Motor neuron (in vitro differentiated cells): Measurements from ENCODE around the gene SCNN1B. TPM values are rescaled to one million over a fixed set of nuclear protein-coding genes. Genes with fewer than 3 reads are reported as not detected.
A peak's percentile ranks its signal among the peaks of the same experiment; 100 is the strongest.

Experiments used
- ATAC-seq, 8 experiments: fragments of 200-7000 bp; cut with Tn5 transposase; replicated peaks in 6 of 8; 2 replicates each; pipeline ENCODE4 v1.8.0; 2021; ENCODE audit warnings: mild to moderate bottlenecking in 8 of 8, moderate library complexity in 8 of 8
- H3K27ac ChIP-seq, 2 donors: fragments of 250-450 bp; sonication (Bioruptor Pico); 2 replicates each; pipeline ENCODE4 v1.9.0; 2021; ENCODE audit warnings: antibody characterized with exemption in 2 of 2, mild to moderate bottlenecking in 2 of 2, moderate library complexity in 1 of 2
- H3K4me1 ChIP-seq, 2 donors: fragments of 250-450 bp; sonication (Bioruptor Pico); replicated peaks in 1 of 2; 2 replicates each; pipeline ENCODE4 v1.6.1; 2021; ENCODE audit warnings: antibody characterized with exemption in 2 of 2, mild to moderate bottlenecking in 2 of 2, moderate library complexity in 1 of 2
- H3K4me3 ChIP-seq, 5 donors: fragments of 250-450 bp; sonication (Bioruptor Pico); 2 replicates each; pipeline ENCODE4 v1.9.0; 2021; ENCODE audit warnings: antibody characterized with exemption in 5 of 5, mild to moderate bottlenecking in 5 of 5, moderate library complexity in 4 of 5
- WGBS, 10 experiments: fragments of 450-650 bp; shearing (Covaris generic); methylation state at CpG; one replicate each; pipeline ENCODE4 v1.0.0; 2022; 5-methylcytosine and 5-hydroxymethylcytosine counted together
- in situ Hi-C, 9 experiments: fragments of 400-800 bp; cut with MboI; loops; one replicate each; pipeline ENCODE4 v1.15.0; 2021; ENCODE audit warnings: low sequenced_read_pairs in 9 of 9, low pct_unique_long_range_greater_than_20kb in 2 of 9; ENCODE audit not compliant: unreplicated experiment in 9 of 9
- total RNA-seq, 8 experiments: library from RNA; unstranded; fragments of 300-600 nt; gene quantifications; 2 replicates each; pipeline versions ENCODE4 v1.2.3 to v1.2.4, GENCODE V29; 2022

The SCNN1B gene
- total RNA-seq, 8 experiments from 2014 or later = 0.25 to 0.85 (median 0.59) TPM; not detected in 4

- no peak overlapping the region for H3K27ac ChIP-seq
- H3K4me3 ChIP-seq = no peak overlapping the region
- ATAC-seq = no peak
- WGBS, 10 experiments = 46 to 100% (median 91%) methylated on average over 1 to 4 of the region's 4 CpGs; no CpG with 5 or more reads in 1 of the 10 experiments
- in situ Hi-C loops = no loop called here
- H3K4me1 ChIP-seq = peaks cover 0 to 2% of the 10 kb centered on the region in 2 donors
Observed at GRCh38 chr16:23276821-23277220, 25.3 kb upstream of the SCNN1B start.

GRCh38 chr16:23278031-23278430 lies 24.1 kb upstream of the SCNN1B start:
- ATAC-seq = no peak
- no peak overlapping the region for H3K27ac ChIP-seq
- no peak overlapping the region for H3K4me3 ChIP-seq
- 40 to 100% (median 76%) methylated on average over 1 to 2 of the region's 2 CpGs; no CpG with 5 or more reads in 4 of the 10 experiments for WGBS, 10 experiments
- in situ Hi-C loops = no loop called here
- peaks cover 0 to 2% of the 10 kb centered on the region in 2 donors for H3K4me1 ChIP-seq

GRCh38 chr16:23279721-23280153 lies 22.4 kb upstream of the SCNN1B start:
- 14 to 40% (median 24%) methylated on average over 1 to 9 of the region's 9 CpGs; no CpG with 5 or more reads in 1 of the 10 experiments for WGBS, 10 experiments
- in situ Hi-C loops = no loop called here
- peak; percentile 27 to 99 (median 78) for ATAC-seq
- no peak overlapping the region for H3K4me3 ChIP-seq
- no peak overlapping the region for H3K27ac ChIP-seq
- peaks cover 0 to 2% of the 10 kb centered on the region in 2 donors for H3K4me1 ChIP-seq

GRCh38 chr16:23280483-23280967 lies 21.6 kb upstream of the SCNN1B start:
- Histone ChIP-seq H3K4me1 (peaks cover 0 to 2% of the 10 kb centered on the region in 2 donors), H3K27ac (no peak overlapping the region), H3K4me3 (no peak overlapping the region)
- in situ Hi-C loops = no loop called here
- 0 to 80% (median 60%) methylated on average over 1 to 6 of the region's 6 CpGs; no CpG with 5 or more reads in 1 of the 10 experiments for WGBS, 10 experiments
- peak in 1 of 8 experiments; percentile 17 for ATAC-seq

GRCh38 chr16:23282568-23282967 lies 19.5 kb upstream of the SCNN1B start:
- WGBS, 10 experiments = 29 to 86% (median 60%) methylated on average over 1 of the region's 1 CpG; no CpG with 5 or more reads in 7 of the 10 experiments
- in situ Hi-C loops = no loop called here
- peak in 4 of 8 experiments; percentile 30 to 78 (median 60) for ATAC-seq

GRCh38 chr16:23283571-23283970 lies 18.5 kb upstream of the SCNN1B start:
- 25 to 100% (median 88%) methylated on average over 1 to 2 of the region's 2 CpGs for WGBS, 10 experiments
- in situ Hi-C loops = no loop called here
- no peak for ATAC-seq
- H3K4me3 ChIP-seq = no peak overlapping the region
- no peak overlapping the region for H3K27ac ChIP-seq
- peaks cover 0 to 2% of the 10 kb centered on the region in 2 donors for H3K4me1 ChIP-seq

More at GRCh38 chr16:23282568-23282967, 19.5 kb upstream of the SCNN1B start:
- Histone ChIP-seq H3K4me3 (no peak overlapping the region), H3K27ac (no peak overlapping the region), H3K4me1 (peaks cover 0 to 2% of the 10 kb centered on the region in 2 donors)

GRCh38 chr16:23284584-23284983 lies 17.5 kb upstream of the SCNN1B start:
- 60 to 100% (median 80%) methylated on average over 1 to 2 of the region's 2 CpGs; no CpG with 5 or more reads in 1 of the 10 experiments for WGBS, 10 experiments
- Histone ChIP-seq H3K27ac (no peak overlapping the region), H3K4me3 (no peak overlapping the region), H3K4me1 (no peaks in the 10 kb centered on the region)
- in situ Hi-C loops = no loop called here
- no peak for ATAC-seq

GRCh38 chr16:23286131-23286532 lies 16.0 kb upstream of the SCNN1B start:
- ATAC-seq = no peak
- WGBS, 10 experiments = 0 to 100% (median 56%) methylated on average over 1 to 4 of the region's 4 CpGs; no CpG with 5 or more reads in 1 of the 10 experiments
- H3K27ac ChIP-seq = no peak overlapping the region

GRCh38 chr16:23288209-23288608 lies 13.9 kb upstream of the SCNN1B start:
- in situ Hi-C loops = no loop called here
- no peak overlapping the region for H3K27ac ChIP-seq
- H3K4me1 ChIP-seq = no peaks in the 10 kb centered on the region
- 33 to 86% (median 48%) methylated on average over 1 to 3 of the region's 3 CpGs; no CpG with 5 or more reads in 2 of the 10 experiments for WGBS, 10 experiments
- no peak for ATAC-seq
- no peak overlapping the region for H3K4me3 ChIP-seq

More at GRCh38 chr16:23286131-23286532, 16.0 kb upstream of the SCNN1B start:
- Histone ChIP-seq H3K4me1 (no peaks in the 10 kb centered on the region), H3K4me3 (no peak overlapping the region)
- in situ Hi-C loops = no loop called here

- Histone ChIP-seq H3K4me3 (no peak overlapping the region), H3K4me1 (no peaks in the 10 kb centered on the region), H3K27ac (no peak overlapping the region)
- in situ Hi-C loops = no loop called here
- WGBS, 10 experiments = 52 to 100% (median 83%) methylated on average over 1 to 5 of the region's 9 CpGs; no CpG with 5 or more reads in 1 of the 10 experiments
- ATAC-seq = no peak
Observed at GRCh38 chr16:23288726-23289512, 13.2 kb upstream of the SCNN1B start.

- in situ Hi-C loops = no loop called here
- H3K27ac ChIP-seq = no peak overlapping the region
- WGBS, 10 experiments = 27 to 81% (median 76%) methylated on average over 4 to 10 of the region's 12 CpGs
- no peak for ATAC-seq
- H3K4me1 ChIP-seq = no peaks in the 10 kb centered on the region
- no peak overlapping the region for H3K4me3 ChIP-seq
Observed at GRCh38 chr16:23290189-23291062, 11.7 kb upstream of the SCNN1B start.

GRCh38 chr16:23293016-23293415 lies 9.1 kb upstream of the SCNN1B start:
- in situ Hi-C loops = no loop called here
- ATAC-seq = no peak
- WGBS, 10 experiments = 0 to 100% (median 94%) methylated on average over 1 to 6 of the region's 6 CpGs
- no peak overlapping the region for H3K4me3 ChIP-seq
- H3K4me1 ChIP-seq = no peaks in the 10 kb centered on the region
- no peak overlapping the region for H3K27ac ChIP-seq

GRCh38 chr16:23294260-23294659 lies 7.8 kb upstream of the SCNN1B start:
- in situ Hi-C loops = no loop called here
- WGBS, 10 experiments = 65 to 100% (median 87%) methylated on average over 1 to 2 of the region's 2 CpGs; no CpG with 5 or more reads in 6 of the 10 experiments
- ATAC-seq = no peak
- no peak overlapping the region for H3K4me3 ChIP-seq
- no peak overlapping the region for H3K27ac ChIP-seq
- H3K4me1 ChIP-seq = no peaks in the 10 kb centered on the region
